SIG-M5 treated with dmso at 0.1 percent for 504 hours (cell line): ENCODE data around the gene EMP1.
A peak's percentile ranks its signal among the peaks of the same experiment; 100 is the strongest.

Experiments used
- DNase-seq: peaks from one replicate; lab custom pipeline; 2025; ENCODE audit not compliant: unreplicated experiment; lab: John Stamatoyannopoulos, UW

The EMP1 gene

GRCh38 chr12:13196130-13196921, at the start of gene EMP1:
EMP1 (plus strand) TSS chr12:13196726; CDS start chr12:13211511, 14,785 bp downstream.
- DNase-seq: peak; percentile 35

GRCh38 chr12:13147688-13148484, 48.6 kb upstream of the EMP1 start:
- no peak for DNase-seq

- DNase-seq: no peak
These were observed 48.1 kb upstream of the EMP1 start for GRCh38 chr12:13148485-13148847.

GRCh38 chr12:13149411-13149810, 47.1 kb upstream of the EMP1 start:
- no peak for DNase-seq

- no peak for DNase-seq
These were observed 44.2 kb upstream of the EMP1 start for GRCh38 chr12:13152281-13152680.

- no peak for DNase-seq
These were observed 43.8 kb upstream of the EMP1 start for GRCh38 chr12:13152756-13153155.

- DNase-seq: no peak
These were observed 43.3 kb upstream of the EMP1 start for GRCh38 chr12:13153180-13153579.

GRCh38 chr12:13154027-13154538, 42.4 kb upstream of the EMP1 start:
- peak; percentile 43 for DNase-seq

- DNase-seq: no peak
These were observed 41.7 kb upstream of the EMP1 start for GRCh38 chr12:13154831-13155230.

- DNase-seq: no peak
These were observed 40.2 kb upstream of the EMP1 start for GRCh38 chr12:13156277-13156676.

- no peak for DNase-seq
These were observed 35.4 kb upstream of the EMP1 start for GRCh38 chr12:13161172-13161571.

- no peak for DNase-seq
These were observed 33.6 kb upstream of the EMP1 start for GRCh38 chr12:13162904-13163303.

GRCh38 chr12:13163868-13164635, 32.5 kb upstream of the EMP1 start:
- no peak for DNase-seq

GRCh38 chr12:13164921-13165616, 31.5 kb upstream of the EMP1 start:
- DNase-seq: no peak

GRCh38 chr12:13165617-13166041, 30.9 kb upstream of the EMP1 start:
- DNase-seq: peak; percentile 30

GRCh38 chr12:13167226-13167625, 29.3 kb upstream of the EMP1 start:
- peak; percentile 11 for DNase-seq

- DNase-seq: no peak
These were observed 28.6 kb upstream of the EMP1 start for GRCh38 chr12:13167906-13168305.

GRCh38 chr12:13169272-13169671, 27.3 kb upstream of the EMP1 start:
- DNase-seq: no peak

- no peak for DNase-seq
These were observed 25.5 kb upstream of the EMP1 start for GRCh38 chr12:13170892-13171490.
